ENCODE data around the gene SPTLC1. TPM values are rescaled to one million over a fixed set of nuclear protein-coding genes. Genes with fewer than 3 reads are reported as not detected.

SPTLC1 gene
- total and polyA plus RNA-seq, 2 of the 13 experiments (the other 11 are each of a cell fraction or from before 2014, with no cell fraction given) = 56.2 to 72.5 TPM

- TF ChIP-seq ZFP37 (CRISPR knock-in tag; IDR thresholded peaks at IDR 0.05; ENCODE audit: borderline replicate concordance) (peak; percentile 91), ZNF18 (CRISPR knock-in tag; IDR thresholded peaks at IDR 0.05; ENCODE audit: insufficient replicate concordance) (peak; percentile 72), MATR3 (CRISPR knock-in tag; IDR thresholded peaks at IDR 0.05) (no peak), ZNF615 (CRISPR knock-in tag; IDR thresholded peaks at IDR 0.05; ENCODE audit: borderline replicate concordance) (no peak), YEATS4 (CRISPR knock-in tag; IDR thresholded peaks at IDR 0.05; ENCODE audit: borderline replicate concordance) (no peak; the same call in 1 of the 2 replicates), ZSCAN30 (CRISPR knock-in tag; IDR thresholded peaks at IDR 0.05) (no peak), ZNF570 (CRISPR knock-in tag; IDR thresholded peaks at IDR 0.05; ENCODE audit: borderline replicate concordance) (no peak), ZNF562 (CRISPR knock-in tag; IDR thresholded peaks at IDR 0.05; ENCODE audit: borderline replicate concordance) (no peak), CBX2 (IDR thresholded peaks at IDR 0.05; ENCODE audit: low read depth, low read length) (no peak), CBX2 (CRISPR knock-in tag; IDR thresholded peaks at IDR 0.05; ENCODE audit: low read depth) (no peak), ASH2L (IDR thresholded peaks at IDR 0.05; ENCODE audit: insufficient read length, low read depth, low read length) (no peak), IKZF1 (IDR thresholded peaks at IDR 0.05) (no peak), NPAS2 (CRISPR knock-in tag; IDR thresholded peaks at IDR 0.05; ENCODE audit: borderline replicate concordance) (no peak), ZBTB8A (CRISPR knock-in tag; IDR thresholded peaks at IDR 0.05; ENCODE audit: borderline replicate concordance, low read depth) (no peak), ARID5B (CRISPR knock-in tag; IDR thresholded peaks at IDR 0.05) (peak; percentile 61), ZNF232 (CRISPR knock-in tag; IDR thresholded peaks at IDR 0.05; ENCODE audit: borderline replicate concordance) (peak; percentile 88), HOXA3 (CRISPR knock-in tag; IDR thresholded peaks at IDR 0.05) (peak; percentile 51; the same call in 1 of the 2 replicates)
- TF ChIP-seq, protein P1, sequence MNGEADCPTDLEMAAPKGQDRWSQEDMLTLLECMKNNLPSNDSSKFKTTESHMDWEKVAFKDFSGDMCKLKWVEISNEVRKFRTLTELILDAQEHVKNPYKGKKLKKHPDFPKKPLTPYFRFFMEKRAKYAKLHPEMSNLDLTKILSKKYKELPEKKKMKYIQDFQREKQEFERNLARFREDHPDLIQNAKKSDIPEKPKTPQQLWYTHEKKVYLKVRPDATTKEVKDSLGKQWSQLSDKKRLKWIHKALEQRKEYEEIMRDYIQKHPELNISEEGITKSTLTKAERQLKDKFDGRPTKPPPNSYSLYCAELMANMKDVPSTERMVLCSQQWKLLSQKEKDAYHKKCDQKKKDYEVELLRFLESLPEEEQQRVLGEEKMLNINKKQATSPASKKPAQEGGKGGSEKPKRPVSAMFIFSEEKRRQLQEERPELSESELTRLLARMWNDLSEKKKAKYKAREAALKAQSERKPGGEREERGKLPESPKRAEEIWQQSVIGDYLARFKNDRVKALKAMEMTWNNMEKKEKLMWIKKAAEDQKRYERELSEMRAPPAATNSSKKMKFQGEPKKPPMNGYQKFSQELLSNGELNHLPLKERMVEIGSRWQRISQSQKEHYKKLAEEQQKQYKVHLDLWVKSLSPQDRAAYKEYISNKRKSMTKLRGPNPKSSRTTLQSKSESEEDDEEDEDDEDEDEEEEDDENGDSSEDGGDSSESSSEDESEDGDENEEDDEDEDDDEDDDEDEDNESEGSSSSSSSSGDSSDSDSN (CRISPR knock-in tag; IDR thresholded peaks at IDR 0.05) = peak; percentile 33; the same call in 1 of the 2 replicates
- TF ChIP-seq, protein P2, sequence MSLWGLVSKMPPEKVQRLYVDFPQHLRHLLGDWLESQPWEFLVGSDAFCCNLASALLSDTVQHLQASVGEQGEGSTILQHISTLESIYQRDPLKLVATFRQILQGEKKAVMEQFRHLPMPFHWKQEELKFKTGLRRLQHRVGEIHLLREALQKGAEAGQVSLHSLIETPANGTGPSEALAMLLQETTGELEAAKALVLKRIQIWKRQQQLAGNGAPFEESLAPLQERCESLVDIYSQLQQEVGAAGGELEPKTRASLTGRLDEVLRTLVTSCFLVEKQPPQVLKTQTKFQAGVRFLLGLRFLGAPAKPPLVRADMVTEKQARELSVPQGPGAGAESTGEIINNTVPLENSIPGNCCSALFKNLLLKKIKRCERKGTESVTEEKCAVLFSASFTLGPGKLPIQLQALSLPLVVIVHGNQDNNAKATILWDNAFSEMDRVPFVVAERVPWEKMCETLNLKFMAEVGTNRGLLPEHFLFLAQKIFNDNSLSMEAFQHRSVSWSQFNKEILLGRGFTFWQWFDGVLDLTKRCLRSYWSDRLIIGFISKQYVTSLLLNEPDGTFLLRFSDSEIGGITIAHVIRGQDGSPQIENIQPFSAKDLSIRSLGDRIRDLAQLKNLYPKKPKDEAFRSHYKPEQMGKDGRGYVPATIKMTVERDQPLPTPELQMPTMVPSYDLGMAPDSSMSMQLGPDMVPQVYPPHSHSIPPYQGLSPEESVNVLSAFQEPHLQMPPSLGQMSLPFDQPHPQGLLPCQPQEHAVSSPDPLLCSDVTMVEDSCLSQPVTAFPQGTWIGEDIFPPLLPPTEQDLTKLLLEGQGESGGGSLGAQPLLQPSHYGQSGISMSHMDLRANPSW (CRISPR knock-in tag; IDR thresholded peaks at IDR 0.05; ENCODE audit: borderline replicate concordance) = no peak
These were observed 25.0 kb upstream of the SPTLC1 start (continued) for GRCh38 chr9:92140074-92140753.
